Fibroblast of lung (primary cell): ENCODE data around the gene PLEKHB2.

Experiments
- CTCF ChIP-seq, 2 donors: IDR thresholded peaks in 1 of 2; conservative IDR thresholded peaks in 1 of 2; 1 replicate in 1 of 2; 2 replicates in 1 of 2; pipeline ENCODE4 v1.5.1; 2011 to 2012; ENCODE audit warnings: low read length in 2 of 2, control low read depth in 1 of 2, inconsistent platforms in 1 of 2, low read depth in 1 of 2, mild to moderate bottlenecking in 1 of 2
- EZH2 ChIP-seq: IDR thresholded peaks from 2 replicates; pipeline ENCODE4 v1.5.1; 2012; ENCODE audit warnings: low read length, control low read depth, mild to moderate bottlenecking; ENCODE audit errors: missing control alignments

- TF ChIP-seq EZH2 (no peak), CTCF (conservative IDR thresholded peaks at IDR 0.05 in 1 of 2, IDR thresholded peaks at IDR 0.05 in 1 of 2; ENCODE audit: low read depth in 1 of 2, low read length in 2 of 2) (no peak)
These were observed 20.1 kb downstream of the PLEKHB2 start for GRCh38 chr2:131125195-131125757.
